Upper lobe of left lung (tissue), 4 donors: ENCODE results near the gene HPSE2.

Source experiments
- EP300 ChIP-seq, 4 donors: sonication (generic); formaldehyde crosslinking; IDR thresholded peaks; one replicate each; pipeline ENCODE4 v1.5.1; 2017; ENCODE audit warnings: antibody characterized with exemption in 4 of 4, control low read depth in 2 of 4
- POLR2A ChIP-seq, 4 donors: fragments of 450-650 bp; IDR thresholded peaks; one replicate each; pipeline ENCODE4 v1.5.1; 2016 to 2017; ENCODE audit warnings: antibody characterized with exemption in 4 of 4, mild to moderate bottlenecking in 2 of 4
- POLR2AphosphoS5 ChIP-seq, 2 donors: sonication (generic); formaldehyde crosslinking; IDR thresholded peaks; one replicate each; pipeline ENCODE4 v1.5.1; 2017; ENCODE audit warnings: antibody characterized with exemption in 2 of 2
- TF ChIP-seq, protein P1 (sequence below), 6 experiments: fragments of 450-650 bp in 4 of 6; fragments of 200-600 bp in 2 of 6; sonication (generic) in 2 of 6; IDR thresholded peaks; one replicate each; pipeline ENCODE4 v1.5.1; 2016 to 2019; ENCODE audit warnings: antibody characterized with exemption in 6 of 6

DNA sequence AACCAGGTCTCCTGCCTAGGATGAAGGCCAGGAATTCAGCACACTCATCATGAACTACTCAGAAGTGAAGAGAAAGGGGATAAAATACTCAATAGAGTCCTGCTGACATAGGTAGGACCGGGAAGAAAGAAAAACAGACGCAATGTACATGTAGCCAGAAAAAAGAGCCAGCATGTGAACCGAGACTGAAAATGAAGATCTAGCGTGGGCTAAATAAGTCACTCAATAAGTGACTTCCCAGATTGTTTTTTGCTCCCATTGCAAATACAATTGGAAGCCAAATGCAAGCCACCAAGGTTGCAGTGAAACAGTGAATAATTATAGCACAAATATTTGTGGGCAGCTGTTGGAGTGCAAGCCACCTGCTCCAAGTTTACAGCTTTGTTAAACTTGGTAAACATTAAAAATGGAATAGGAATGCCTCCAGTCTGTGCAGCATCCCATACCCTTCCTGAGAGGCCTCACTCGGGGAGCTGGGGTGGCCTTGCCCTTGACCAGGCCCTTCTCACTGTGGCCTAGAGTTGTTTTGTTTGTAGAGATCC is 754.2 kb downstream of the HPSE2 start:
- TF ChIP-seq, protein P1, sequence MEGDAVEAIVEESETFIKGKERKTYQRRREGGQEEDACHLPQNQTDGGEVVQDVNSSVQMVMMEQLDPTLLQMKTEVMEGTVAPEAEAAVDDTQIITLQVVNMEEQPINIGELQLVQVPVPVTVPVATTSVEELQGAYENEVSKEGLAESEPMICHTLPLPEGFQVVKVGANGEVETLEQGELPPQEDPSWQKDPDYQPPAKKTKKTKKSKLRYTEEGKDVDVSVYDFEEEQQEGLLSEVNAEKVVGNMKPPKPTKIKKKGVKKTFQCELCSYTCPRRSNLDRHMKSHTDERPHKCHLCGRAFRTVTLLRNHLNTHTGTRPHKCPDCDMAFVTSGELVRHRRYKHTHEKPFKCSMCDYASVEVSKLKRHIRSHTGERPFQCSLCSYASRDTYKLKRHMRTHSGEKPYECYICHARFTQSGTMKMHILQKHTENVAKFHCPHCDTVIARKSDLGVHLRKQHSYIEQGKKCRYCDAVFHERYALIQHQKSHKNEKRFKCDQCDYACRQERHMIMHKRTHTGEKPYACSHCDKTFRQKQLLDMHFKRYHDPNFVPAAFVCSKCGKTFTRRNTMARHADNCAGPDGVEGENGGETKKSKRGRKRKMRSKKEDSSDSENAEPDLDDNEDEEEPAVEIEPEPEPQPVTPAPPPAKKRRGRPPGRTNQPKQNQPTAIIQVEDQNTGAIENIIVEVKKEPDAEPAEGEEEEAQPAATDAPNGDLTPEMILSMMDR (IDR thresholded peaks at IDR 0.05), result no peak
- TF ChIP-seq POLR2A (IDR thresholded peaks at IDR 0.05) (no peak), EP300 (IDR thresholded peaks at IDR 0.05) (no peak), POLR2AphosphoS5 (IDR thresholded peaks at IDR 0.05) (no peak)
